ENCODE data around the gene MPL.

GRCh38 chr1:43311521-43311920, 26.1 kb upstream of the MPL start:
- TF ChIP-seq, protein P1, sequence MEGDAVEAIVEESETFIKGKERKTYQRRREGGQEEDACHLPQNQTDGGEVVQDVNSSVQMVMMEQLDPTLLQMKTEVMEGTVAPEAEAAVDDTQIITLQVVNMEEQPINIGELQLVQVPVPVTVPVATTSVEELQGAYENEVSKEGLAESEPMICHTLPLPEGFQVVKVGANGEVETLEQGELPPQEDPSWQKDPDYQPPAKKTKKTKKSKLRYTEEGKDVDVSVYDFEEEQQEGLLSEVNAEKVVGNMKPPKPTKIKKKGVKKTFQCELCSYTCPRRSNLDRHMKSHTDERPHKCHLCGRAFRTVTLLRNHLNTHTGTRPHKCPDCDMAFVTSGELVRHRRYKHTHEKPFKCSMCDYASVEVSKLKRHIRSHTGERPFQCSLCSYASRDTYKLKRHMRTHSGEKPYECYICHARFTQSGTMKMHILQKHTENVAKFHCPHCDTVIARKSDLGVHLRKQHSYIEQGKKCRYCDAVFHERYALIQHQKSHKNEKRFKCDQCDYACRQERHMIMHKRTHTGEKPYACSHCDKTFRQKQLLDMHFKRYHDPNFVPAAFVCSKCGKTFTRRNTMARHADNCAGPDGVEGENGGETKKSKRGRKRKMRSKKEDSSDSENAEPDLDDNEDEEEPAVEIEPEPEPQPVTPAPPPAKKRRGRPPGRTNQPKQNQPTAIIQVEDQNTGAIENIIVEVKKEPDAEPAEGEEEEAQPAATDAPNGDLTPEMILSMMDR (optimal IDR thresholded peaks at IDR 0.05 in 1 of 3, IDR thresholded peaks at IDR 0.05 in 1 of 3, conservative IDR thresholded peaks at IDR 0.05 in 1 of 3; ENCODE audit: extremely low read depth in 1 of 3, insufficient read depth in 2 of 3, low read length in 3 of 3): no peak
- no peak for TF ChIP-seq EZH2 (IDR thresholded peaks at IDR 0.05; ENCODE audit: low read length)

All from keratinocyte (primary cell).